NCI-H128 (cell line): Measurements from ENCODE around the gene ZIC1.

ENCODE experiments used
- DNase-seq: peaks from one replicate; lab custom pipeline; 2025; ENCODE audit not compliant: unreplicated experiment; lab: John Stamatoyannopoulos, UW

ZIC1 gene

DNA sequence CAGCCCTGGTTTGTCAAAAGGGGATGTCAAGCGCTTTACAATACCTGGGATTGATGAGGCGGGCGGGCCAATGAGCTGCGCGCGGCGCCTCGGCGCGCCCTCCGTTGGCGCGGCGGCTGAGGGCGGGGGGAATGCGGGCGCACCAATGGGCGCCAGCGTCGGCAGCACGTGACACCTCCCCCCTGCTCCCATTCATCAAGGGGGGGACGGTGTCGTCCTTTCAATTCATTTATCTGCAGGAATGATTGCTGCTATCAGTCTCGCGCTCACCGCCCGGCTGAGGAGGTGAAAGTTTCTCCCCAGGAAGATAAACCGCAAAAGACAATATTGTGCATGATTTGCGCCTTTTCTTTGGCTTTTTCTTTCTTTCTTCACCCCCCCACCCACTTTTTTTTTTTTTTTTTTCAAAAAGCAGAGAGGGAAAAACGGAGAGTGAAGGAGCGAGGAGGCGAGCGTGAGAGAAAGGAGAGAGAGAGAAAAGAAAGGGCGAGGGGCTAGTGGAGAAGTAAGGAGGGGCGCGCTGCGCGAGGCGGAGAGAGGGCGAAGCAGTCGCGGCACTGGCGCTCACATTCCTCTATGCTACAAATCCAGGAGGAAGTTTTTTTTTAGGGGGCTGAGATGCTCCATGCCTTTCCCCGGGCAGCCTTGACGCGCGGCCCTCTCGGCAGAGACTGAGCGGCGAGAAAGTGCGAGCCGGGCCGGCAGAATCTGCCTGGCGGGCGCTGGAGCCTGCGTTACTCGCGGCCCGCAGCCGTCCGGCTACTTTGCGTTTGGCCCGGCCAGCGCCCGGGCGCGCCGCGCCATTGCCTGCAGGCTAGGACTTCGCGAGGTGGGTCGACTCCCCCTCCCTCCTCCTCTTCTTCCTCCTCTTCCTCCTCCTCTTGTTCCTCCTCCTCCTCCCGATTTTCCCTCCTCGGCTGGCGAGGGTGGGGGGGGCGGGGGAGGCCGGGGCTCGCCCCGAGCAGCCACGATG, at the start of gene ZIC1:
Gene ZIC1, plus strand, starts transcription at position 223 of the 973 bp plus-strand sequence. Its CDS starts 748 bp downstream, at position 971.
- DNase-seq, result no peak

DNA sequence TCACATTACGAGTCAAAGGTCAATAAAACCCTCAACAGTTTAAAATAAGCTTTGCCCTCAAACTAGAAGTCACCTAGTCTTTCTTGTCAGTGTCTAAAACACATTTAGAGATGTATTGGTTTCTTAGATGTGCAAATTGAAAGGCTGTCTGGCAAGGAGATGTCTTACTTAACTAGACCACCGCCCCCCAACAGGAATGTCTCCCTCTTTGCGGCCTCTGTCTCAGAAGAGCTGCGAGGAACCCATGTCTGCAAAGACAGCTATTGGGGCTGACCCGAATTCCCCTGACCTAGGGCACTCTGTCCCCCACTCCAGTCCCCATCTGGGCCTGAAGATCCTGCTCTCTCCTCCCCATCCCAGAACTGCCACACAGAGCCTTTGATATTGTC, 49.1 kb upstream of the ZIC1 start:
- no peak for DNase-seq

DNA sequence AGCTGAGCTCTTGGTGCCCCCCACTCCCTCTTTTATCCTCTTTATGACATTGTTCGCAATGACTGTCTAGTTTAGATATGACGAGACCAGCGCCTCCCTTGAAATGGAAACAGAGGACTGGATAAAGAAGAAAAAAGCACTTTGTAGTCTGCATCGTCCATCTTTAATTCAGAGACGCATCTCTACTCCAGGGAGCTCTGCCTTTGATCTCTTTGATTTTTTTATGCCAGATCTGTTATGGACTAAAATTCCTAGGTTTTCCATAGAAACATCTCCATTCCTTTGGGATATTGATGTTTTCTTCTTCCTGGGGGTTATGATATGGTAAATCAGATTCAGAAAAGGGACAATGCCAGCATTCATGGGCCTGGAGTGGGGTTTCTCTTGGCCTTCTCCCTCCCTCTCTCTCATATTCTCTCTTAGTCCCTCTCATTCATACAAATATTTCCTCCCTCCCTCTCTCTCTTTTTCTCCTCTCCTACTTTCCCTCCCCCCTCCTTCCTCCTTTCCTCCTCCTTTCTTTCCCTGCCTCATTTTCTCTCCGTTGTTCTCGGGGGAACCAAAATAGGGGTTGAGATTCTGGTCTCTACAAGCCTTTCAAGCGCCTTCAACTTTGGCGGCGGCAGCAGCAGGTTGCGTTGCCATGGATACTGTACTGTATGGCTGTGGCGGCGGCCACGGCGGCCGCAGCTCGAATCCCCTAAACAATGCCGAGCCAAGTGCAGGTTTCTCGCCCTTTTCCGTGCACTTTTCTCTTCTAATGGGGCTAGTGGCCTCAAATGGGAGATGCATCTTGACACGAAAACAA, 48.3 kb upstream of the ZIC1 start:
- no peak for DNase-seq

DNA sequence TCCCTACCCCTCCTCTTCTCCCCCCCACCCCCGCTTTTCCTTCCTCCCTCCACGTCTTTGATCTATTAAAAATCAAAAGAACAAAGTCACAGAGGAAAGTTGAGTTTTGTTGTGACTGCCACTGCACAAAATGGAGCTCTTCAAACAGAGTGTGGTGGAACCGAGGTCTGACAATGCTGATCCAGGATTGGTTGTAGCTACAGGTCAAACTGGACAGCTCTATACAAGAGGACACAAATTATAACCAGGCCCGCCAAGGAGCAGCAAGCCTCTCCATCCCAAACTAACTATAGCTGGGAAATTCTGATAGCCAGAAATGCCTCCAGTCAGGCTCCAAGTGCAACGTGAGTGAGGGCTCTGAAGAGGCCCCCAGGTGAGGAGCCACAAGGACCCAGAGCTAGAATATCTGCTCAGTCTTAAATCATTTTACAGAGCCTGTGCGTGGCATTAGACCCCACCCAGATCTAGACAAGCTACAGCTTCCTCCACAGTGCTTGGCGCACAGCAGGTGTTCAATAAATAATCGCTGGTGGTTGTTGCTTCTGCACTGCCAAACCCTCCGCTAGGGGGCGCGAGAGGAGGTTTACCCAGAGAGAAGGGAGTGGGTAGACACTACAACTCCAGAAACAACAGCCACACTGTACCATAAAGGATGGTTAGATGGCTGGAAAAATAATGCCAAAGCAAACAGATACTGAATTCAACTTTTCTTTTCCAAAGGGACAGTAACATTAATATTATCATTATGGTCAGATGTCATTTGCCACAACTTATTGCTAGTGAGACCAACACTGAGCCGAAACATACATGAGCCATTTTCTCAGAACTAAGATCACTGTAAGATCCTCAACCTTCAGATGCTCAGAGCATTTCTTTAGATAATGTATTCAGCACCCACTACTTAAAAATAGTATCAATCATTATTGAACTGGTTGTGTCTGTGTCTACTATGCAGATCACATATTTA, 47.4 kb upstream of the ZIC1 start:
- DNase-seq, result no peak

DNA sequence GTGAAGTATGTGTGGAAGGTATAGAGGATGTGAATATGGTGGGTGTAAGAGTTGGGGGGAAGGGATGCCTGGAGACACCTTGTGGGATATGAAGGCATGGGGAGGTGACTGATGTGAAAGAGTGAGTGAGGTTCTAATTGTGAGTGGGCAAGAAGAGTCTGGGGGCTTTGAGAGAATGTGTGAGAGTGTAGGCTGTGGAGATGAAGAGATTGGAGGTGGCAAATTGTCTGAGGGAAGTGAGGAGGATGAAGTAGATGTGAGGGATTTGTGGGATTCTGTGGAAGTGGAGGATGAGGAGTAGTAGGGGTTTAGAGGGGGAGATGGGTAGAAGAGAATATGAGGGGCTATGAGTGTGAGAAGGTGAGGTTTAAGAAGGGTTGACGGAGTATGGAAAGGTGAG, 44.4 kb upstream of the ZIC1 start:
- no peak for DNase-seq

DNA sequence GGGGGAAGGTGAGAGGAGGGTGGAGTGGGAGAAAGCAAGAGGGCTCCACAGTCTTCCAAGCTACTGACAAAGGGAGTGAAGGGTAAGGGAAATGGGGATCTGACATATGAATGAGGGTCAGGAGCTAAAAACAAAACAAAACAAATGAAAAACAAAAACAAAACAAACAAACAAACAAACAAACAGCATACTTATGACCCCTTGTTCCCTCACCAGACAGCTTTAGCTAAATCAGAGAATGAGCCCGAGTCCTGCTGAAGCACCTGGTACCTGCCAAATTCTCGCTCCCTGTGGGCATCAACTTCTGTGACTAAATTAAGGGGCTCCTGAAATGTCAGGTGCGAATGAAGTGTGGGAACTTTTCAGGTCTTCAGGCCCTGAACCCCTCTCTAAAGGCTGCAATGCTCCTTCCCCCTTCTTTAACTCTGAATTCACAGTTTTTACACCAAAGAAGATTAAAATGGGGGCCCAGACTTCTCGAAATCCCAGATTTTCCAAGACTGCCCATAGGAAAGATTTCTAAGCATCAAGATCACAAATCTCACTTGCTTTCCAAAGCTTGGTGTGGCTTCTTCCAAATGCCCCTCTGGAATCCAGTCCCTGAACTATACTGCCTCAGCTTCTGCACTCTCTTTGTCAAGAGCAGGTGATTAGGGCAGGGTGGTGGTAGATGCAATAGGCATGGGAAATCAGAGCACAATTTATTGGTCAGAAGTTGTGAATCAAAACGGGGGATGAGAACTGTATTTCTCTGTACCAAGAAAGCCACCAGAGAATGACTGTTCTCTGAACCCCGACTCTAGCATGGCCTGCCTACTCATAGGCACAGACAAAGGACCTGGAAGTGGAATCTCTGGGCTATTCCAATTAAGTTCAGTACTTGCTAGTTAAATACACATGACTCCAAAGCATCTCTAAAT, 43.7 kb upstream of the ZIC1 start:
- no peak for DNase-seq

DNA sequence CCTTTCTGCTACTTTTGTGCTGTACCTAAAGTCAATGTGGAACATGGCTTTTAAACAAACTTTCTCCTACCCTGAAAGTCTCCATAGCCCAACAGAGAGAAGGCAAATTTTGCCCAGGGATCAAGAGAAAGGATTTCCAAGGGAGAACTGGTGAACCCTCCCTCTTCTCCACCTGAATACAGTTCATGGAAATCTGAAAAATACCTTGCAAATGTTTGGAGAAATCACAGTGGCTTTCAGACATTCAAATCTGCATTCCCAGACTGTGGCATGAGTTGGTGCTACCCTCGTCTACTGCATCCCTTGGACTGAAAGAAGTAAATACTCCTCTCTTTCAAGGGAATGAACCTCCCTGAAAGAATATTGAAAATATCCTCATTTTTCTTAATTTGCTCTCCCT, 41.5 kb upstream of the ZIC1 start:
- DNase-seq, result no peak

DNA sequence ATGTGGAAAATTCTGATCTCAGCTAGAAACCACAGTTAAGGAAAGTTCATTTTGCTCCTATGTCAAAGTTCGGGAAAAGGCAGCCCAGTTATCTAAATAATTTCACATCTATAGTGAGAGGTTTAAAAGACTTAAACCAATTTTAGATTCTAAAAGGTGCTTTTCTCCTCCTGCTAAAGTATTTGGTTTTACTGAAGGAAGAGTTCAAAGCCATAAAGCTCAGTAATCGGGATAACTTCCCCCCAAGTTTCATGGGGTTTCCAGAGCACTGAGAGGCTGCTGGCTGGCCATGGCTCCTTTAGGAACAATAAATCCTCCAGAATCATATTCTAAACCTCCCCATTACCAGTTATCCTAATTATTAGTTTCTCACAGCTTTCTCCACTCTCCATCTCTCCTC, 41.0 kb upstream of the ZIC1 start:
- DNase-seq, result no peak

DNA sequence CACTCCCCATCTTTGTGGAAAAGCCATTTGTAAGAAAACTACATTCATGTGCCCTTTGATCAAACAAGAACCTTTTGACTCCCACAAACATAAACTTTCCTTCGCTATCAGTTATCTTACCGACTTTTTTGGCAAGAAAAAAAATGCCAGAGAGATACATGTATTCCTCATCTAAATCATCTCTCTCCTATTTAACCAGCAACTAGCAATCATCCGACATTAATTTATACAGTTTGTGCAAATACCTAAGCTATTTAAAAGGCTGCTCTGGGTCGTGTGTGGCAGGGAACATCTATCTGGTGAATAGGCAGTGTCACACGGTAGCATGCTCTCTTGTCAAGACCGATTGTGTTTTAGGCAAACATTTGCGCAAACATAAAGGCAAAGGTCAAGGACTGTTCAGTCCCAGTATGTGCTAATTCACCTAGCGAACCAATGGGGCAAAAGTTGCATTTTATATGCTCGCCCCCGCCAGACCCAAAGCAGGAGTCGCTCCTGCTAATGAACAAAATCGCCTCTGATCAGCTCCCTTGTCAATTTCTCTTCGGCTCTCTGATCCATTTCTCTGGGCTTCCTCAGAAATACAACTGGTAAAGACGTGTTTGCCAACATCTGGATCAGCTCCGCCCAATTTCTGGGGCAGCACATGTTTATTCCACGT, 40.5 kb upstream of the ZIC1 start:
- DNase-seq, result no peak

DNA sequence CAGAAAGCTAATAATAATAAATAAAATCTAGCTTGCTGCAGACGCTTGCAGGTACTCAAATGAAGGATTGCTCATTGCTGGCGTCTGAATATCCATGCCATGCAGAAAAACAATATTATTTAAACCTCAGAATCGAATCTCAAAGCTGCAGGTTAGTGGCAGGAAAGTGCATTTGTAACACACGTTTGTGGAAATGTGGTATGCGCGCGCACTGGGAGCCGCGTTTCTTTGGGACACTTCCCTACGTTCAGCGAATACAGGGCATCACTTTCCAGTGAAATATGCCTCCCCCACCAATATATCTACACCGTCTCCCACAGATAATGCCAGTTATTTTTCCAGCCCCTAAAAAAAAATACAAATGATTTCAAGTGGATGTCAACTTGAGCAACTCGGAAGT, 39.9 kb upstream of the ZIC1 start:
- DNase-seq, result no peak

DNA sequence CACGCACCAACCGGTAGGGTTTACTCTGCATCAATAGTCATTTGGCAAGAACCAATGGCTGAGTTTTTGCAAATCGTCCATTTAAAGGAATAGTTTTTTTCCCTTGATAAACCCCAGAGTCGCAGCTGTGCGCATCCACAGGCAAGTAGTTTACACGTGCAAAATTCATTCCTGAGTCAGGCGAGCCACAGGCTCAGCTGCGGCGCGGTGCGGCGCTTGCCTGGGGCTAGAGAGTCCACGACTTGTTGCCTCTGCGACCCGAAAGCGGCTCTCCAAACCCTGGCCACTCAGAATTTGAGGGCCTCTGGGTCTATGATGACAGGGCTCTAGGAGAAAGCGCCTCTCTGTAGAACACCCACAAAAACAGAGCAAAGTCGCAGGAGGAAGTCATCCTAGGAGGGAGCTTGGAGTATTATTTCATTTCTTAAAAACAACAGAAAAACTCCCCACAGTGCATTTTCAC, 39.5 kb upstream of the ZIC1 start:
- no peak for DNase-seq

DNA sequence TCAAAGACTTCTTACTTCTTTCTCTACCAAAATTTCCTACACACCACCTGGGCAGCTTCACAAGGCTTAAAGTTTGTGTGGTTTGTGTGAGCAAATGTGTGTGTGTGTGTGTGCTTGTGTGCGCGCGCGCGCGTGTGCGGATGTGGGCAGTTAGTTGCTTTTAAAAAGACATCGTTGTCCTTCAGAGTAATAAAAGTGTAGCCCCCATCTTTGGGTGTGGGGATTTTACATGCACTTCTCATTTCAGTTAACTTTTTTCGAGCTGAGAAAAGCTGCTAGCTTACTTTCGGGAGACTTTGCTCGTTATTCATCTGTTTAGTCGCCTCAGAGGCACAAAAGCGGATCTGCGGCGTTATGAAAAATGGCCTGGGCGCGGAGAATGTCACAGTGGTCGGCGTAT, 38.8 kb upstream of the ZIC1 start:
- DNase-seq, result no peak

DNA sequence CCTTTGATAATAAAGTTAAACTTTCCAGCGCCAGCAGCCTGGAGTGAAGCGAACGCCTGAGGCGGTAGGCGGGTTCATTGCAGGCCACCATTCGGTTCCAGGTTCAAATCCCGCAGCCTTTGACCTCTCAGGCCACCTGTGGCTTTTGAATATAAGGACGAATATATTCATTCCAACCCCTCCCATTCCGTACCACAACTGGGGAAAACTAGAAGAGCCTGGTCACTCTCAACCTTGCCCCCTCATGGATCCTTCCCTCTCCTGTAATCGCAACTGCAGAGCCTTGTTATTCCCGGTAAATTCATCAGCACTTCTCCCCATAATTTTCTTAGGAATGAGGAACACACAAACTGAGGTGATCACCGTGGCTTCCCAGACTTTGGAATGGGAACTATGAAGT, 38.0 kb upstream of the ZIC1 start:
- DNase-seq, result no peak

DNA sequence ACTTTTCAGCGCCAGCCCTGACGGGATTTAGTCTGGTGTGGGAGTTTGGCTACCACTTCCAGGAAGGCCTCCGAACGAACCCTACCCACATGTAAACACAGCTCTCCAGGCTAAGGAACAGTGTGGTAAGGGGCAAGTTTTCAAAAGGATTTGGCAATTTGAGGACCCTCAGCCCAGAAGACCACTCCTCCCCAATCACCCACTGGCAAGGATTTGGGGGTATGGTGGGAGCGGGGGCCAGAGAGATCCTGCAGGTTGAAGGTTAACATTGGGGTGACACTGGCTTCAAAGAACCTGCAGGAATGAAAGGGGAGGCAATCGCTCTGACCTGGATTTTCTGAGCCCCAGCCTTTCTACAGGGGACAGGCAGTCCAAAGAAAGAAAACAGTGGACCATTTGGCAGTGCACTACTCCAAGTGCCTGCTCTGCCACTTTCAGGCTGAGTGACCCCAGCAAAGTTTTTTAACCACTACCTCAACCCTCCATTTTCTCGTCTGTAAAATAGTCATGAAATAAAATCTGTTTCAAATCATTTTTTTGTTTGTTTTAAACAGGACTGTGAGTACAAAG, 37.3 kb upstream of the ZIC1 start:
- no peak for DNase-seq

DNA sequence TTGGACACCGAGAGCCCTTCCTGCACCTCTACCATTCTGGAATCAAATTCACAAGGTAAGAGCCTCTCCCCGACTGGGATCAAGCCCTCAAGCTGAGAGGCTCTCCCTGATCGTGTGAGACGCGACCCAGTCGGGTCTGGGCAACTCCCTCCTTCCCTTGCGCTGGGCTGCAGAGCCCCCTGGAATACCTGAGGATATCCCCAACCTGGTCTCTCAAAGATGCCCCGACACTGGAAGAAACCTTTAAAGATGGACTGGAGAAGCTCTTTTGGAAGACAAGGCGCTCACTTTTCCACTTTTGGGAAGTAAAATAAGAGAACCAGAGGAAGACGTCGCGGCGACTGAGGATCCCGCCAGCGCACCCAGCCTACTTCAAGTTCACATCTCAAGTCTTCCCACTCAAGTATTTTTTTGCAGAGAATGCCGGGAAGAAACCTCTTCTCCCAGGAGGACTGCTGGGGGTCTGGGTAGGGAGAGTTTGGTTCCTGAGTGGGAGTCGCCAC, 36.6 kb upstream of the ZIC1 start:
- no peak for DNase-seq

DNA sequence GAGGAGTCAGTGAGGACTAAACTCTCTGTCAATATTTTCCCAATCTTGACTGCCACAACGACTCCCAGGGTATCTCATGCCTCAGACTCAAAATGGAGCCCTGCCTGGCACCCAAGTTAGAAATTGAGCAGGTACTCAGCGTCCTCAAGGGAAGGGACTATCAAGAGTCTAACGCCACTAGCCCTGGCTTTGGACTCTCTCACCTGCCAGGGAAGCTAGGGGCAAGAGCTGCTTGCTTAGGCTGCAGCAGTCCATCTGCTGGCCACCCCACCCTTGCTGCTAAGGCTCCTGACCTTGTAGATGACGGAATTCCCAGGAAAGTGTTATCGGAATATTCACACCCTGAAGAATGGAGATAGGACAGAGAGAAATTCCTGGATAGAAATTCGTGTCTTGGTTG, 35.9 kb upstream of the ZIC1 start:
- DNase-seq, result no peak

DNA sequence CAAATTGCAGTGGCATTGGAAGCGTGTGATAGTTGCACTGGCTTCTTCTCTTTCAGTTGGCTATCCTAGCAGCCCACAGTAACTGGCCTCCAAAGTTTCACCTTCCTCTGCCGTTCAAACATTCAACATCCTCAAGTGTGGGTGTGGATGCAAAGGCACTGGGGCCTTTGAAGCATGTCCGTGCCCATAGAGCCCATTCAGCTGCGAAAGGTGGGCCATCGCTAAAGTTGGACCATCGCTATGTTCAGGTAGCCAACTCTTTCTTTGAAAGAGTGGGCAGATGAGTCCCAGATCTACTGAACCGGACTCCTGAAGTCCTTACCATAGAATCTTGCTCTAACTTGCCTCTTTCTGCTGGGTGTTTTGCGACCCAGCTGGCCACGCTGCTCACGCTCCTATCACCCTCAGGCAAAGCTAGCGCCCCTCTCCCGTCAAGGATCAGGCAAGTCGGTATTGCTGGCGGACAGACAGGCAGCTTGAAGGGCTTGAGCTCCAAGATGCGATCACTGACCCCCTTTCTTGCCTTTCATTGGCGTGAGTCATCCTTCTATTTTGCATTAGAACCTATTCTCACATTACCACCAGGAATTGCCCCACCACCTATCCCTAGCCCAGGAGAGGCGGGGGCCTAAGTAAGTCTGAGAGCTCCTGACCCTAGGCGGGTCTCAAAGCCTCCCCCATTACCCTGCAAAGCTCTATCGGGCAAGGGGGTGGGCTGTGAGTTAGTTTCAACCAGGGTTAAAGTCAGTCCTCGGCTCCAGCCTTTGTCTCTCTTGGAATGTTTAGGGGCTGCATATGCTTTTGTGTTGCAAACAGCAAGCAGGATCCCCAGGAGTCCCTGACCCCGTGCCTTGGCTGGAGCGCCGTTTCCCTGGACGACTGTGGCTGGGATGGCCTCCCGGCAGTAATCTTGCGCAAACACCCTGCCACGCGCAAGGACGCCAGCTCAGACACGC, 31.5 kb upstream of the ZIC1 start:
- DNase-seq, result no peak

DNA sequence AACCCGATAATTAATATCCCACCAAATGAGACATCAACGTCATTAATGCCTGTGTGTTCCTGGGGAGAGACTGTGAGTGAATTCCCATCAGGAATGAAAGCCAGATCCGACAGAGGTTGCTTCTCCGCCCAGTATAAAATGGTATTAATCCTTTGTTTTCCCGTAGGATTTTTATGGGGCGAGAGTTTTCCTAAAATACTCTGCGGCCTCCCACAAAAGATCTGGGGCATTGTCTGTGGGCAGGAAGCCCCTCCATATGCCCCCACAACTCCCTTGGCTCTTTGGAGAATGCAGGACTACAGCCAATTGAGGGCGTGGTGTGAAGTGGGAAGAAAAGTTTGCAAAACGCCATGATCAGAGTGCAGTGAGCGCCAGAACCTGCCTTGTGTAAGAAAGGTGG, 29.5 kb upstream of the ZIC1 start:
- DNase-seq, result no peak
